Fibroblast of skin of left quadriceps (primary cell): ENCODE results near the gene NOSTRIN.
"Not testable (repeated sequence)": the region's sequence is repeated elsewhere in the genome, so short reads cannot be mapped to it uniquely, and the experiment has no call there.

Source experiments
- DNase-seq, 2 experiments: peaks; one replicate each; pipeline ENCODE4 v3.0.0-alpha.2; 2013; ENCODE audit warnings: low read depth in 2 of 2

NOSTRIN gene

DNA sequence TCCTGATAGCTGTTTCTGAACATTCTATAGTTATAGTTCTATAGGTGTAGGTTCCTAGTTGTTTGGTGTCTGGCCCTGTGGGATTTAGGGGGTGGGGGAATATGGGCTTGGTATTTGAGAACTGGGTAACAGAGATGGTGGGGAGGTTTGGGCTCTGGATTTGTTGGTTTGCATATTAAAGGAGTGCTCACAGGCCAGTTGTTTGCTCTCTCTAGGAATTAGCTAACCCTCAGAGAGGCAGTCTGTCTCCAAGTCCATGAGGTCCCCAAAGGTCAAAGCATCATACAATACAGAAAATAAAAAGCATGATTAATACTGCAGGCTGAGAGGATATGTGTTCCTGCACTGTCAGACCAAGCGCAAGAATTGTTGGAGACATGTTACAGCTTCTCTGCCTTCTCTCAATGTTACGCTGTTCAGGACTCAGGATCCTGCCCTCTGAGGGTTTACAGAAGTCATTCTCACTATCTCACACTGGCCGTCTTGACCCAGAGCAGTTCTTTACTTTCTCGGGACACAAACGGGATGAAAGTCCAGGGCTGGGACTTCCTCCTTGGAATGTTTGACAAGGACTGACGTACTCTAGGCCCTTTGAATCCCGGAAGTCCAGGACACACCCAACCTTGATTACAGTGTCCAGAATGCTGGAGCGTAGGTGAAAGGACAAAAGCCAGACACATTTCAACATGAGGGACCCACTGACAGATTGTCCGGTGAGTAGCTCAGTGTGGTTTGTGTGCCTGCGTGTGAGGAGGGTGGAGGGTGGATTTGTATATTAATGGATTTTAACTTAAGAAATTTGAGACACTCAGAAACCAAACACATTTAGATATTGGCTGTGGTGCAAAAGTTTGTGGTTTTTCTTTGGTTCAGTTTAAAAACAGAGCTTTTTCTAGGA, at the start of gene NOSTRIN:
Gene NOSTRIN, plus strand, starts transcription at position 677 of the 898 bp plus-strand sequence. Its CDS starts 10 bp downstream, at position 687.
- no peak for DNase-seq

- DNase-seq, result no peak
Observed at GRCh38 chr2:168753765-168754329, 48.6 kb upstream of the NOSTRIN start.

GRCh38 chr2:168757223-168757622, 45.2 kb upstream of the NOSTRIN start:
- DNase-seq, result no peak

GRCh38 chr2:168758970-168759820, 43.2 kb upstream of the NOSTRIN start:
- peak; percentile 9 to 21 for DNase-seq

DNA sequence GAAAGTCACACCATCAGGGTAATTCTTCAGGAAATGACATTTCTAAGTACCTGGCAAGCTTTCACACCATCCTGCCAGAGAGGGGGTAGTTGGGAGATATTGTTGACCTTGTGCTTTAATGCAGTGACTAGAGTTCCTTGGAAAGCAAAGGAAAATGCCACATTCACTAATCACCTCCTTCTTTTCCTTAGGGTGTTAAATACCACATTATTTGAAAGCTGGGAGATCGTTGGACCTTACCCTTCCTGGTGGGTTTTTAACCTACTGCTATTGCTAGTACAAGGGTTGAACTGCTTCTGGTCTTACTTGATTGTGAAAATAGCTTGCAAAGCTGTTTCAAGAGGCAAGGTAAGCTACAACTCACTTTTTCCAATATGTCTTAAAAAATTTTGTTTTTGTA, 37.0 kb upstream of the NOSTRIN start:
- no peak for DNase-seq

DNA sequence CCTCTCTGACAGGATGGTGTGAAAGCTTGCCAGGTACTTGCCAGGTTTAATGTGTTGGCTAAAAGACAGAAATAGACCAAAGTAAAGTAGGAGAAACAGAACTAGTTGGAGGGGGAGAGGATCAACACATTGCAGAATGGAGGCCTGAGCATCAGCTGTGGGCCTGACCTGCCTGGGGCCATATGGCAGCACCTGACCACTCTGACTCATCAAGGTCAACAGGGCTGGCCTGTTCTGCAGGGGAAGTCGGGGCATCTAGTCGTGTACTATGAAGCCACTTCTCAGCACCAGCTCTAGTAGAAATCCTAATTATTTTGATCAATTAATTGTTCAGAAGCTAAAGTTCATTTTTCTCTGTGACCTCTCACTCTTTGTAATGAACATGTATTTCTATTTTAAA, 35.8 kb upstream of the NOSTRIN start:
- DNase-seq, result no peak

DNA sequence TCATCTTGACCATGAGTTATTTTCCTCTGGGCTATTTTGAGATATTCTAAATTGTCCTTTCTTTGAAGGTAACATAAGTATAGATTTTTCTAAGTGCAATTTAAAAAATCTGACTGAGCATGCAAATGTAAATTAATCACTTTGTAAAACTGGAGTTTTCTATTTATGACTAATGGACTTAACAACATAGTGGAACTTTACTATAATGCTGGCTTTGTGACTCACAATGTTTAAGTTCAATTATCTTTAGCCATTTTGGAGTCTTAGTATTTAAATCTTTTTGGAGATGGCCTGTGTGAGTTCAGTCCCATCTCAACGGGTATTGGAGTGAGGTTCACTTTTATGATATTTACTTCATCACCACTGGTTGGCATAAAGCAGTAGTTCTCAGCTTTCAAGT, 35.2 kb upstream of the NOSTRIN start:
- no peak for DNase-seq

- DNase-seq, result not testable (repeated sequence)
Observed at GRCh38 chr2:168768357-168768756, 34.1 kb upstream of the NOSTRIN start.

- no peak for DNase-seq
Observed at GRCh38 chr2:168770796-168771195, 31.6 kb upstream of the NOSTRIN start.

DNA sequence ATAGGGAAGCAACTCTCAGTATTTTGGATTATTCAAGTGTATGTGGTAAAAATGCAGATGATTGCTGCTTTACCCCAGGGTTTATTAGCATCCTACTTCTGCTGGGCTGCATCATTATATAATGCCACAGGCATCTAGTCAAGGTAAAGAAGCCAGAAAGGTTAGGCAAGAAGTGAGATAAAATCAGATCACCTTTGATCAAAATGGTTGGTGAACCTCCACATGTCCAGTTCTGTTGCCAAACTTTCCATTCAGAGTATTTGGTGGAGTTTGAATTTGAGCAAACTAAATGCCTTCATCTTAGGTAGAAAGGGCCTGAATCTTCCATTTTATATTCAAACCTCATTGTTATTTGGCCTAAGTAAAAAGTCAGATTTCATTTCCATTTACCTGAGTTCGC, 29.7 kb upstream of the NOSTRIN start:
- DNase-seq, result no peak

DNA sequence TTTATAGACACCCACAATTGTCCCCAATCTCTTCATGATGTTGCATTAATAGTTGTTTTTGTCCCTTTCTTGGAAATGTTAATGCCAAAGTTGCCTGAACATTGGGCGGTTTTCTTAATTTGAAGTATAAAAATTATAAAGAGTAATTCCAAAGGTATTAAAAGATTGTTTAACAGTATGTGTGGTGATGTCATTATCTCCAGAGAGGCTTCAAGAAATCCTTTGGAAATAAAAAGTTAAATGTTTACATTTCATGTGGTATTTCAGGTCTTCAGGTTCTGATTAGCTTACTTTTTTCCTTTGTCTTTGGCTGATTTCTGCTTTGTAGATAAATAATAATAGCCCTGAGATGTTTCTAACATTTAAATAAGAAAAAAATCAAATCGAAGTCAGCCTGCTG, 29.3 kb upstream of the NOSTRIN start:
- no peak for DNase-seq

DNA sequence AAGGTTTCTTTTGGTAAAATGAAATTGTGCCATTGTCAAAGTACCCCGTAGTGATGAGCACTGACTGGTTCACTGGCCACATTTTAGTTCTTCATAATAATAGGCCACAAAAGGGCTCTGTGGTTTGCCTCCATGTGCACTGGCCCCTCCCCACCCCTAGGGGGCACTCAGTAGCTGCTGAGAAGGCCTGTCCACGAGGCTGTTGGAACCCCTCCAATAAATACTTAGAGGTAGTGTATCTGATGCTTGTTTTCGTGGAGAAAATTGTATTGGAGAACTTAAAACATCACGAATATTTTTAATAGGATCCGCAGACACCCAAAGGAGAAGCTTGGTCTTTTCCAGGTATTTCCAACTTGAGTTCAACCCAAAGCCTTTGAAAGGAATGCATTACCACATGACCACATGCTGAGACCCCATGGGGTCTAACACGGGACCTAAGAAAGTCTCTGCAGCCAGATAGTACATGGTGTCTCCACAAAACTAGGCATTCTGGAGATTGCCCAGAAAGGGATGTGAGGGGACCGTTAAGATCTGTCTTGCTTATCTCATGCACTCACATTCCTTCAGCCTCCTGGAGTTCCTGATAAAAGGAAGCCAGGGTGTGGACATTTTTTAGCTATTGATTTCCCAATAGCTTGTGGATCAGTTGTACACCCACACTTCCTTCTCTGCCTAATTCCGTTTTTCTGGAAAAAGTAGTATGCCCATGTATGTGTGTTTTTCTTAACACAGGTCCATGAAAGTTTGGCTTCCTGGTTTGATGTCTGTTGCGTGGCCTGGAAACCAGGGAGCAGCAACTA, 28.5 kb upstream of the NOSTRIN start:
- DNase-seq, result peak; percentile 30 to 34

- no peak for DNase-seq
Observed at GRCh38 chr2:168775837-168776236, 26.6 kb upstream of the NOSTRIN start.

DNA sequence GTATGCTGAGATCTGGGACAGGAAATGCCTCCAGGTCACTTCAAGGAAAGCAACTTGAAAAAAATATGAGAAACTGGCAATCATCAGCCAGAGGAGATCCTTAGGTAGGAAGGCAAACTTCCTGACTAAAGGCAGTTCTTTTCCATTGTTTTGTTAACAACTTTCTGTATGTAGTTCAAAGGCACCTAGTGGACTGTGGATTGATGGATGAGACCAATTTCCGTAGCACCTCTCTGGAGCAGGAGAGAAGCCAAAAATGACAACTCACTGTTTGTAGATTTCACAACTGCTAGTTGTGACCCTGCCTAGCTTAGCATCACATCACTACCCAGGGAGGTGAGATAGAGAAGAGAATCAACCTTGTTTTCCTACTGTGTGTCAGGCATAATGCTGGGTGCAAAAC, 21.8 kb upstream of the NOSTRIN start:
- no peak for DNase-seq

GRCh38 chr2:168781191-168781817, 21.1 kb upstream of the NOSTRIN start:
- DNase-seq, result no peak

- no peak for DNase-seq
Observed at GRCh38 chr2:168782271-168782670, 20.2 kb upstream of the NOSTRIN start.

DNA sequence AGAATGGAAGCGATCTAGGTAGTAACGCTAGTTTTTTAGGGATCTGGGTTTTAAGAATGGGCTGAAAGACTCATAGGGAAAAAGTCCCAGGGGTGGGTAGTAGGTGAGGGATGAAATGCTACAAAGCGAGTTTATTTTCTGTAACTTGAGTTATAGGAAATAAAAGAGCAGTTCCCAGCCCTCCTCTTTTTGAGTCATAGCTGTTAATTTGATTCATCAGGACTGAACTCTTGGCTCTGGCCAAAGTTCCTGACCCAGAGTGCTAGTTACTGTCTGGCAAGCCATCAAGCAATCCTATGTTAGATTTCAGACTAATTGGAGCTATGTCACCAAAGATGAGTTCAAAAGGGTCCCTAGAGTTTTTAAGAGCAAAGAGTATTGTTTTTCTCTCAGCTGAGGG, 17.4 kb upstream of the NOSTRIN start:
- no peak for DNase-seq

GRCh38 chr2:168787098-168787781, 15.2 kb upstream of the NOSTRIN start:
- DNase-seq, result no peak

DNA sequence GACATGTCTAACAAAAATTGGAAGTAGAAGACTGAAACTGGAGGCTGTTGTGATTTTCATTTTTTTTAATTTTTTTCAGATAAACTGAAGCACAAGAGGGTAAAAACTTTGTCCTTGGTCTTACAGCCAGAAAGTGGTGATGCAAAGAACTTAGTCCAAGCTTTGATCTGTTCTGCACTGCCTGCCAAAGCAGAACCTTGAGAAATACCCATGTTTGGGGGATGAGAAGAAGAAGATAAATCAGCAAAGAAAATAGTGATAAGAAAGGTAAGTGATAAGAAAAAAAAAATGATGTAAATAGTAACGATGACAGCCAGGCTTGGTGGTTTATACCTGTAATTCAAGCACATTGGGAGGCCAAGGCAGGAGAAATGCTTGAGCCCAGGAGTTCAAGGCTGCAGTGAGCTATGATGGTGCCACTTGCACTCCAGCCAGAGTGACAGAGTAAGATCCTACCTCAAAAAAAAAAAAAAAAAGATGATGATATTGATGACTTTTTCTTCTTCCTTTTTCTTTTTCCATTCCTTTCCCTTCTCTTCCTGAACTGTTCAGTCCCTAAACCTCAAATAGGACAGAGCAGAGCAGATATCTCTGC, 14.6 kb upstream of the NOSTRIN start:
- DNase-seq, result no peak

DNA sequence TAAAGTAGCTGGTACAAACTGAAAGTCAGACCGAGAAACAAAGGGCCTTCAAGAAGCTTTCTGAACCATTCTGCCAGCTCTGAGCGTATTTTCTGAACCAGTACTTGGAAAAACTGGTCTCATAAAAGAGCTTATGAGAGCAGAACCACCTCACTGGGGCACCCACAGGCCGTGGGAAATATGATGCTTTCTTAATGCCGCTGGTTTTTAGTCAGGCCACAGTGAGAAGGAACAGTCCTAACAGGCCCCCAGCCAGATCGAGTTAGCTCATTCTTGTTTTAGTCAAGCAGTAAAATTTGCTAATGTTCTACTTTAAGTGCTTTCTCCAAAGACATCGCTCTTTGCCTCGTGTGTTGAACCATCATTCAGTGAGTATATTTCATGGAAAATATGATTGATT, 12.7 kb upstream of the NOSTRIN start:
- no peak for DNase-seq
